Measurements from ENCODE around the gene MYH1.

The MYH1 gene

GRCh38 chr17:10463402-10463801 is 54.9 kb downstream of the MYH1 start:
- Histone ChIP-seq H4K20me1 (ENCODE audit: low read depth, low read length) (no peaks in the 10 kb centered on the region), H3K36me3 (ENCODE audit: low read length) (no peaks in the 10 kb centered on the region), H3K4me2 (ENCODE audit: low read depth, low read length, poor library complexity, severe bottlenecking) (no peak overlapping the region), H3F3A (ENCODE audit: insufficient read depth) (no peaks in the 10 kb centered on the region), H2AFZ (ENCODE audit: low read depth, low read length, severe bottlenecking) (no peak overlapping the region), H3K9ac (ENCODE audit: low read length) (no peak overlapping the region), H3K9me3 (ENCODE audit: insufficient read depth, low read length) (peaks cover 5% of the 10 kb centered on the region; the same call in 1 of the 2 replicates), H3K9me2 (replicated peaks; ENCODE audit: insufficient read depth, low read length) (no peaks in the 10 kb centered on the region), H3K4me3 (ENCODE audit: insufficient read depth, low read length, poor library complexity, severe bottlenecking) (no peak overlapping the region), H3K27me3 (ENCODE audit: low read length) (0 out of 2 replicates have a peak, but pooled peaks cover under 1% of the 10 kb centered on the region), H3K79me2 (ENCODE audit: insufficient read depth, low read length) (no peaks in the 10 kb centered on the region), H3K27ac (ENCODE audit: low read depth, low read length) (no peak overlapping the region)
- TF ChIP-seq EZH2phosphoT487 (conservative IDR thresholded peaks at IDR 0.05; ENCODE audit: low read length) (no peak), CTCF (IDR thresholded peaks at IDR 0.05; ENCODE audit: insufficient read depth, low read length, poor library complexity, severe bottlenecking) (no peak)

- Histone ChIP-seq H4K20me1 (ENCODE audit: low read depth, low read length) (no peaks in the 10 kb centered on the region), H3K9ac (ENCODE audit: low read length) (no peak overlapping the region), H3K27ac (ENCODE audit: low read depth, low read length) (no peak overlapping the region), H3K4me3 (ENCODE audit: insufficient read depth, low read length, poor library complexity, severe bottlenecking) (no peak overlapping the region), H3K79me2 (ENCODE audit: insufficient read depth, low read length) (no peaks in the 10 kb centered on the region), H2AFZ (ENCODE audit: low read depth, low read length, severe bottlenecking) (no peak overlapping the region), H3K4me2 (ENCODE audit: low read depth, low read length, poor library complexity, severe bottlenecking) (no peak overlapping the region), H3F3A (ENCODE audit: insufficient read depth) (no peaks in the 10 kb centered on the region), H3K9me3 (ENCODE audit: insufficient read depth, low read length) (peaks cover 5% of the 10 kb centered on the region; the same call in 1 of the 2 replicates), H3K27me3 (ENCODE audit: low read length) (no peaks in the 10 kb centered on the region), H3K9me2 (replicated peaks; ENCODE audit: insufficient read depth, low read length) (no peaks in the 10 kb centered on the region), H3K36me3 (ENCODE audit: low read length) (no peaks in the 10 kb centered on the region)
- TF ChIP-seq CTCF (IDR thresholded peaks at IDR 0.05; ENCODE audit: insufficient read depth, low read length, poor library complexity, severe bottlenecking): no peak
Observed at GRCh38 chr17:10460062-10460461, 58.3 kb downstream of the MYH1 start.

- Histone ChIP-seq H3K9ac (ENCODE audit: low read length) (no peak overlapping the region), H3K27ac (ENCODE audit: low read depth, low read length) (no peak overlapping the region), H3K36me3 (ENCODE audit: low read length) (no peaks in the 10 kb centered on the region), H3F3A (ENCODE audit: insufficient read depth) (no peaks in the 10 kb centered on the region), H2AFZ (ENCODE audit: low read depth, low read length, severe bottlenecking) (no peak overlapping the region), H3K79me2 (ENCODE audit: insufficient read depth, low read length) (no peaks in the 10 kb centered on the region), H3K9me2 (replicated peaks; ENCODE audit: insufficient read depth, low read length) (no peaks in the 10 kb centered on the region), H3K4me3 (ENCODE audit: insufficient read depth, low read length, poor library complexity, severe bottlenecking) (no peak overlapping the region), H4K20me1 (ENCODE audit: low read depth, low read length) (no peaks in the 10 kb centered on the region), H3K9me3 (ENCODE audit: insufficient read depth, low read length) (no peaks in the 10 kb centered on the region), H3K4me2 (ENCODE audit: low read depth, low read length, poor library complexity, severe bottlenecking) (no peak overlapping the region), H3K27me3 (ENCODE audit: low read length) (no peaks in the 10 kb centered on the region)
- TF ChIP-seq CTCF (IDR thresholded peaks at IDR 0.05; ENCODE audit: insufficient read depth, low read length, poor library complexity, severe bottlenecking) (no peak), EZH2phosphoT487 (conservative IDR thresholded peaks at IDR 0.05; ENCODE audit: low read length) (no peak)
Observed at GRCh38 chr17:10458701-10459100, 59.6 kb downstream of the MYH1 start.
